ENCODE data around the gene GRIK4. TPM values are rescaled to one million over a fixed set of nuclear protein-coding genes. Genes with fewer than 3 reads are reported as not detected.
"Not testable (repeated sequence)": the region's sequence is repeated elsewhere in the genome, so short reads cannot be mapped to it uniquely, and the experiment has no call there.

Gene GRIK4
- total RNA-seq, 2 donors from 2014 or later, result 0.15 to 0.20 TPM

DNA sequence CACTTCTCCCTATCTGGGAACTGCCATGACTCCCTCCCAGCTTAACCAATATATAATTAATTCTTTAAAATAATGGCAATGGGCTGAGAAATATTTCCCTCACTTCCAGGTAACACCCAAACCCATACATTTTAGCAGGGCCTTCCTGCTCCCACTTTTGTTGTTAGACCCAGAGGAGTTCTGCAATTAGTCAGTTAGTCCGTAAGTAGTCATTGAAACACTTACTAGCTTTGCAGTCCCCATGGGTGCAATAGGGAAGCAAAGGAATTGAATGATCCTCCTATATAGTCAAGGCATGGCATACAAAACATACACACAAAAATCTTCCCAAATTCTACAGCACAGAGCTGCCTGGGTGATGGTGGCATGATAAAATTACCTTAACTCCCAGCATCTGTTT, 258.4 kb downstream of the GRIK4 start:
- ATAC-seq (no peak), DNase-seq (no peak)
- intact Hi-C loops (cut with DNase I, micrococcal nuclease), result no loop called here

DNA sequence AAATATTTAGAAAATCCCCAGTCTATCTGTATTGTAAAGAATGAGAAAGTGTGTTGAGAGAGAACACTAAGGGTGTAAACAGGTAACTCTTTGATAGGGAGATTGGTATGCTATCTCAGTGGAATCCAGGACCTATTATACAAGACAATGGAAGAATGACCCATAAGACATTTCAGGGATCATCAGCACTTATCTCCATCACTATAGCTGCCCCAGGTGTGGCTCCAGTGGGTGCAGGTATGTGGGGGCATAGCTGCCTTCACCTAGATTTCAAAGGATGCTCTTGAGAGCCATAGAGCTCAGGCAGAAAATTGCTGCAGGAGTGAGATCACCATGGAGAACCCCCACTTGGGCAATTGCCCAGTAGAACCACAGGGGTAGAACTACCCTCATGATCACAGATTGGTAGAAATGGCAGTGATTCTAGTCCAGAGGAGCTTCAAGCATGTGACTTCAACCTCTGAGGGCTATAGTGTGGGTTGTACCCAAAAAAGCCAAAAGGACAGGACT, 260.1 kb downstream of the GRIK4 start:
- intact Hi-C loops (cut with DNase I, micrococcal nuclease), result no loop called here
- ATAC-seq (no peak), DNase-seq (no peak)

DNA sequence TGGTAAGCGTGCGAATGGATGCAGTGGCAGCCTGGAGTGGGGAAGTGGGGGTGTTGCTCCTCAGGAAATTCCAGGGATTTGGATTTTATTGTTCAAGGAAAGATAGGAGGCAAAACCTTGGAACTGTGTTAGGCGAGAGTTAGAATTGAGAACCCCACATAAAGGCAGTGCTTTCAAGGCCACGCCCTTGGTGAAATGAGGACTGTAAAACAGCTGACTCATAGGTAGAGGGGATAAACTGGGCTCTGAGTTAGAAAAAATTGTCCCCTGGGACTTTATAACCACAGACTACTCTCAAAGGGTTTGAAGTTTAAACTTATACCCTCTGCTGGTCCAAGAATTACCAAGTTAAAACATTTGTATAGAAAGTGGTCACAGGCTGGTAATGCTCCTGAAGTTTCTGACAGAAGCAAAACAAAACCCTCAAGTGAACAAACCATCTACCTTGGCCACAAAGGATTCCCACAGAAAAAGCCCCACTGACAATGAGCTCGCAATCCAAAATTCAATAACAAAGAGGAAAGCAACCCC, 262.0 kb downstream of the GRIK4 start:
- peak; percentile 91 for ATAC-seq
- DNase-seq, result peak in 1 of 2 donors; percentile 8
- intact Hi-C loops (cut with DNase I, micrococcal nuclease), result no loop called here

DNA sequence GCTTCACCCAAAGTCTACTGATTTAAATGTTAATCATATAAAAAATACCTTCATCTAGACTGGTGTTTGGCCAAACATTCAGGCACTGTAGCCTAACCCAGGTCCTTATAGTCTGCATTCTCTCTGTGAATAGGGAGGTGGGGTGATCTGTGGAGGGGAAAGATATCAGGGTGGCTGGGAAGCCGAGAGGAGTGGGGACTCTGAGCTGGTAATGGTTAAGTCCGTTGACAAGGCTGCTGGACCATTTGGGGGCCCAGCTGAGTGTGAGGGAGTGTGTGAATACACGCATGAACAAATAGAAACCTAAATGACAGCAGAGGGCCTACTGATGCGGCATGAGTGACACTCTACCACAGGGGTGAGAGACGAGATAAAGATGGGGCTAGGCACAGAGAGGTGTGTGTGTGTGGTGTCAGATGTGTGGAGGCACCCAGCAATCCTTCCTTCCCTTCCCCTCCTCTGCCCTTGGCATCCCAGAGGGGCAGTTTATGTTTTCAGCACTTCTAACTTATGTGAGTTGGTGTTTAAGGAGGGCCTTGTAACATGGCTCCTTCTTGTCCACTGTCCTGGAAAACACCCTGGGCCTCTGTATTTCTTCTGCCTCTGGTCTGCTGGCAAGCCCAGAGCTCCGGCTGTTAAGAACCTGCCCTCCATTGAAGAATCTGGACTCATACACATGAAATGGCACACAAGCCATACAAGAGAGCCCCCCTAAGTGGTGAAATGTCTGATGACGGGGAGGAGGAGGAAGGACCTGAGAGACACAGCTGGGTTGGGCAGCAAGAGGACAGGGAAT, 263.2 kb downstream of the GRIK4 start:
- DNase-seq (no peak), ATAC-seq (no peak)
- intact Hi-C loops (cut with DNase I, micrococcal nuclease), result no loop called here

DNA sequence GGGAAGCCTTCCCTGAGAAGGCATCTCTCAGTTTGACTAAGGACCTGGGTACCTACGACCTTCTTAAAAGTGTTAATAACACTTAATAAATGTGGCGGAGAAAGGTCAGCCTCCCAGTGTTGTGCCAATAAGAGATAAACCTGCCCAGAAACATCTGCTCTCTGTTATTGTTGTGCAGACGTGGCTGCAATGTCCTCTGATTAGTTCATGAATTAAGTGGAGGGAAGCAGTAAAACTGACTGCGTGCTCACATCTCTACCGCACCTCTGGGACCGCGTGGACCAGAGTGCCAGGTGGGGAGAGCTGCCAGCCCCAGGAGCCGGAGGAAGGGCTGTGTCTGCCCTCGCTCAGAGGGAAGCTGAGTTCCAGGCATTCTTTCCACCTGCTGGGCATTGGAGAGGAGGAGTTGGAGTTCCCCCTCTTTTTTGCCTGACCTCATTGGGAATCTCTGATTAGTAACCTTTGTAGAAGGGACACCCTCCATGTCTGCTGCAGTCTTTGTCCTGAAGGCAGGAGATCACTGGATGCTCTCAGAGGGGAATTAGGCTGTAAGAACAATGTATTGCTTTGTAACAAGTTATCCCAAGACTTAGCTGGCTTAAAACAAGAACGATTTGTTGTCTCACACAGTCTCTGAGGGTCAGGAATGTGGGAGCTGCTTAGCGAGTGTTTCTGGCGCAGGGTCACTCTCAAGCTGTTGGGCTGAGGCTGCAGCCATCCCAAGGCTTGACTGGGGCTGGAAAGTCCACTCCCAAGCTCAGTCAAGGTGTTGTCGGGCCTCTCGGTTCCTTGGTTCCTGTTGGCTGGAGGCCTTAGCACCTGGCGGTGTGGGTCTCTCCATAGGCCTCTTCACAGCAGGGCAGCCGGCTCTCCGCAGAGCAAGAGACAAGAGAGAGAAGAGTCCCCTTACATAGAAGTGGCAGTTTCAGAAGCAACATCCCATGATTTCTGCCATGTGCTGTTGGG, 264.7 kb downstream of the GRIK4 start:
- ATAC-seq (no peak), DNase-seq (no peak)
- intact Hi-C loops (cut with DNase I, micrococcal nuclease), result no loop called here

DNA sequence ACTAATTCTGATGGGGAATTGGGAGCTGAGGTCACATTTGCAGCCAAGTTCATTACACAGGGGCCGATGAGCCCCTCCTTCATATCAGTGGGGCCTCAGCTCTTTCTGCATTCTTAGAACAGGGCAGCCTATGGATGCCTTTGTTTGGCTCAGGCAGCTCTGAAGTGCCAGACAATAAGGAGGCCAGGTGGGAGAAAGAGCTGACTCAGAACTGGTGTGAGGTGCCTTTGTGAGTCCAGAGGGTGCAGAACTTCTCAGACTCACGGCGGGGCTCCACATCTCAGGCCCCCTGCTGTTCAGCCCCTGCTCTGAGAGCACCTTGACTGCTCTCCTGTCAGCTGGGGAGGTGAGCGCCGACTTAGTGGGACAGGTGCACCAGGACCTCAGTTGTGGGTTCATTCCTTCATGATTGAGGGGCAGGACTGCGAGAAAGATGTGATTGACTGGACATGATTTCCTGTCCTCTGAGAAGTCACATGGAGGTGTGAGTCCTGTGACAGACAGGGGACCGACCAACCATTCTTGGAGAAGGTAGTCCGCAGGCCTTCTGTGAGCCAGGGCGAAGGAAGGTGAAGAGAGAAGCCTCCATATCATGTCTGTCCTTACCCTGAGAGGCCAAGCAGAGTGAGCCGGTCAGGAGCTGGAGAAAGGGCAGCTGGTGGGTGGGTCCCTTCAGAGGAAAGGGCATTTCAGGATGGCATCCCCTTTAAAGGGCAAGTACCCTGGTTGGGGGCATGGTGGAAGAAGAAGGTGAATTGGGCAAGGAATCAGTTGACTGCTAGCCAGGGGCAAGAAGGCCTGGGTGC, 267.3 kb downstream of the GRIK4 start:
- ATAC-seq (no peak), DNase-seq (no peak)
- intact Hi-C loops (cut with DNase I, micrococcal nuclease), result no loop called here

DNA sequence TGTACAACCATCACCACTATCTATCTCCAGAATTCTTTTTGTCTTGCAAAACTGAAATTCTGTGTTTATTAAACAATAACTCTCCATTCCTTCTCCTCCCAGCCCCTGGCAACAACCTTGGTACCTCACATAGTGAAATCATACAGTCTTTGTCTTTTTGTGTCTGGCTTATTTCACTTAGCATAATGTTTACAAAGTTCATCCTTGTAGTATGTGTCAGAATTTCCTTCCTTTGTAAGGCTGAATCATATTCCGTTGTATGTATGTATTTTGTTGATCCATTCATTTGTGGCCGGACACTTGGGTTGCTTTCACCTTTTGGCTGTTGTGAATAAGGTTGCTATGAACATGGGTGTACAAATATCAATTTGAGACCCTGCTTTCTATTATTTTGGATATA, 268.7 kb downstream of the GRIK4 start:
- no peak for DNase-seq
- intact Hi-C loops (cut with DNase I, micrococcal nuclease), result no loop called here
- ATAC-seq, result no peak

DNA sequence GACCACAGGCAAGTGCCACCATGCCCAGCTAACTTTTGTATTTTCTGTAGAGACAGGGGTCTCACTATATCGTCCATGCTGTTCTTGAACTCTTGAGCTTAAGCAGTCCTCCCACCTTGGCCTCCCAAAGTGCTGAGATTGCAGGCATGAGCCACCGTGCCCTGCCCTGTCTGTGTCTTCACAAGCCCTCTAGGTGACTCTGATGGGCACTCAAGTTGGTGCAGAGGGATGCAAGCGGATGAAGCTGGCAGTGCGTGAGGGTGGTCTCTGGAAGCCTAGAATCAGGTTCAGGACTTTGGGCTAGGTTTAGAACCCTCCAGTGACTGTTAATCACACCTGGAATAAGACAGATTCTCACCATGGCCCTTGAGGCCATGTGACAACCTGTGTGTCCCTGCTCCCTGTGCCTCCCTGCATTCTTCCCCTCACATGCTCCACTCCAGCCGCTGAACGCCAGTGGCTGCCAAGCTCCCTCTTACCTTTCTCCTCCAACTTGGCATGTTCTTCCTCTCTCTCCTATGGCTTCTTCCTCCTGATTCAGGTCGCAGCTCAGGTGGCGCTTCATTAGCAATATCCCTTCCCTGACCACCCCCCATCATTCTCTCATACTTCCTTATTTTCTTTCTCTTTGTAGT, 270.1 kb downstream of the GRIK4 start:
- intact Hi-C loops (cut with DNase I, micrococcal nuclease), result no loop called here
- no peak for DNase-seq
- ATAC-seq, result no peak

DNA sequence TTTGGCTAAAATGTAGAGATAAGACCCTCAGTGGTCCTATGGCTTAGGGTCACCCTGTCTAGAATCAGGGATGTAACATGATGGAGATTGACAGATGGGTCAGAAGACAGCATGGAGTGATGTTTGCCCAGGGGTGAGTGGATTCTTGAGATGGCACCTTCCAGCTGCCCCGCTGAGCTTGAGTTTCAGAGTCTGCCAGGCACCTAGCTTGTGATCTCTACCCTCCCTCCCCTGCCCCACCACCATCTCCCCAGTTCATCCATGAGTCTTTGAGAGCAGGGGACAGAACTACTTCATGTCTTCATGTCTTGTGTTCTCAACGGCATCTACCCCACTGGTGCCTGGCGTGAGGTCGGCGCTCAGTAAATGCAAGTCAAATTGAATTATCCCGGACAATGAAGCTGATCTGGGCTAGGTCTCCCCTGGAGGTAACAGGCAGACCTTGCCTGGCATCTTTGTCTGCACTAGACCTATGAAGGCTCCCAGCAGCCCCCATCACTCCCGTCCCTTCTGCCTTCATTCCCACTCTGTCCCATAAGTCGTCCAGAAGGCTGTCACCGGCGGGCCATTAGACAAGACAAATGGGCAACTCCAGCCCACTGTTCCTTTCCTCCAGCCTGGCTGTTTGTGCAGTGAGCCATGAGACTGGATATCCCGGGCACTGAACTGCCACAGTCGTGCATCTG, 273.2 kb downstream of the GRIK4 start:
- DNase-seq (no peak), ATAC-seq (no peak)
- intact Hi-C loops (cut with DNase I, micrococcal nuclease), result no loop called here

DNA sequence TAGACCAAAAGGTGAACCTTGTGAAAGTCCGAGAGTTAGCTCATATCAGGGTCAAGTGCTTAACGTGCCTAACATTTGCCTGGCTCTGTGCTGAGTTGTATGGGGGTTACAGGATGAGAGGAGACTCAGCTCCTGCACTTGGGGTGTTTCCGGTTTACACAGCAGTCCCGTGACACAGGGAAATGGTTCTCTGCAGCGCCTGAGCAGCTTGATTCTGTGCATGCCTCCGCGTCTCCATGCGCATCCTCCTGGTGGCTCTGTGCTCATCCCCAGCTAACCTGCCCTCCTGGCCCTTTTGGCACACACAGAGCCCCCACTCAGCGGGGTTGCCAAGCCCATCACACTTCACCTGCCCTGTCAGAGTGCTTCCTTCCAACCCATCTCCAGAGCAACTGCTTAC, 274.0 kb downstream of the GRIK4 start:
- intact Hi-C loops (cut with DNase I, micrococcal nuclease), result no loop called here
- no peak for DNase-seq
- ATAC-seq, result no peak

DNA sequence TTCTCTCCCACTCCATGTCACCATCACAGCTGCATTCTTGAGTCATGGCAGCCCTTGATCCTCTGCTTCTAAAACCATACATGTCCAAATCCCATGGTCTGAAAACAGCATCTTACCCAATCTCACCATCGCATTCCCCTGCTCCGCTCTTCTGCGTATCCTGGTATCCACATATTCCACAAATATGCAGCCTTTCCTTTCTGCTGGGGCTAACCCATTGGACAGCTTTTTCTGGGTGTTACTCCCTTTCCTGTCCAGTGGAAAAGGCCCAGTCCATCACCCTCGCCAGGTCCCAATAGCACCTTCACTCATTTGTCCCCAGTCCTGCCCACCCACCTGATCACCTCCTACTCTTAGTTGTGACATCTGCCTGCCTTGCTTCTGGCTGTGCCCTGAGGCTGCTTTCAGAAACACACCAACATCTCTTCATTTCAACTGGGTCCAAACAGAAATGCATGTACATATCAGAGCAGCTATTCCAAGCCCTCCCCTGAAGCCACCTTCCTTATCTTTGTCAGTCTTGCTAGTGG, 274.7 kb downstream of the GRIK4 start:
- ATAC-seq (no peak), DNase-seq (no peak)
- intact Hi-C loops (cut with DNase I, micrococcal nuclease), result no loop called here

DNA sequence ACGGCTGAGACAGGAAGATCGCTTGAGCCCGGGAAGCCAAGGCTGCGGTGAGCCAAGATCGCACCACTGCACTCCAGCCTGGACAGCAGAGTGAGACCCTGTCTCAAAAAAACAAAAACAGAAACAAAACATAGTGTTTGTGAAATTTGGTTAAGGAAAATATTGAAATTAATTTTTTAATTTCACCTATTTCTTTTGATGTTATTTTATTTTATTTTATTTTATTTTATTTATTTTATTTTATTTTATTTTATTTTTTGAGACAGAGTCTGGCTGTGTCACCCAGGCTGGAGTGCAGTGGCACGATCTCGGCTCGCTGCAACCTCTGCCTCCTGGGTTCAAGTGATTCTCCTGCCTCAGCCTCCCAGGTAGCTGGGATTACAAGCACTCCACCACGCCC, 275.7 kb downstream of the GRIK4 start:
- ATAC-seq; DNase-seq; intact Hi-C loops (cut with DNase I, micrococcal nuclease): not testable (repeated sequence)

DNA sequence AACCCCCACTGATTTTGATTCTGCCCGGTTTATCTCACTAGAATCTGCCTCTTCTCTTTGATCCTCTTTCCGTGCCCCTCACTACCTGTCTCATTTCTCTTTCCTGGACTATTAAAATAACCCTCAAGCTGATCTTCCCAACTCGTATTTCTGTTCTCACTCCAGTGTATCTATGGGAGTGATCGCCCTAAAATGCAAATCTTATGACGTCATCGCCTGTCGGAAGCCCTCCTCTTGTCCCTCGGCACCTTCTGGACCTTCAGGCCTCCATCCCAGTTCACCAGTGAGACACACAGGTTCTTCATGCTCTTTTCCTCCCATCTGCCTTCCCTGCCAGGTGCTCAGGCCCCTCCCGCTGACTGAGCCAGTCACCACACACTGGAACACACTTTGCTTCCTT, 277.8 kb downstream of the GRIK4 start:
- no peak for DNase-seq
- intact Hi-C loops (cut with DNase I, micrococcal nuclease), result no loop called here
- no peak for ATAC-seq

DNA sequence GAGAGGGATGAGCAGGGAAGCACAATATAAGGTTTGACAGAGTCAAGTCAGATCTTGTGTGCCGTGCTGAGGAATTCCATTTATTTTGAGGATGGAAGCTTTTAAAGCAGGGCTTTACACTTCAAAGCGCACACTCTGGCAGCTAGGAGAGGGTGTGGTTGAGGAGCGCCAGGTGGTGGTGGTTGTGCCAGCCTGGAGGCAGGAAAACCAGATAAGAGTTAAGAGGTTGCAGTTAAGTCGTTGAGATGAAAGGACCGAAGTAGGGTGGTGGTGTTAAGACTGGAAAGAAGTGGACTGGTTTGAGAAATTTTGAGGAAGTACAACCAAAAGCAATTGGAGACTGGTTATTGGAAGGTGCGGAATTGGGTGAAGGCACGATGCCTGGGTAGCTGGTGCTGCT, 280.8 kb downstream of the GRIK4 start:
- intact Hi-C loops (cut with DNase I, micrococcal nuclease), result no loop called here
- ATAC-seq, result peak; percentile 93
- peak in 1 of 2 donors; percentile 34 for DNase-seq

DNA sequence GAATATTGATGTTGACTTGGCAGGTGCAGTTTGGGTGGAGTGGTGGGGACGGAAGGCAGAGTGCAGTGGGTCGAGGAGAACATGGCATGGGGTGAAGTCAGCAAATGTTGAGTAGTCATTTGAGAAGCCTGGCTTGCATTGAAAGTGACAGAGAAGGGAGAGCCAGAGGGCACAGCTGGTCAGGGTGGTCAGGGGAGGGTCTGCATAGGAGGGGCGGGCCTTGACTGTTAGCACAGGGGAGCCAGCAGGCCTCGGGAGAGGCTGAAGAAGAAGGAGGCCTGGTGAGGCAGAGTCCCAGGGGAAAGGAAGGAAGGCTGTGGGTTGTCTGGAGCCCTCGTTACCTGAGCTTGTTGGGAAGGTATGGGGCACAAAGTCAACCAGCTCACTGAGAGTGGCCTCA, 281.6 kb downstream of the GRIK4 start:
- DNase-seq, result no peak
- intact Hi-C loops (cut with DNase I, micrococcal nuclease), result no loop called here
- ATAC-seq, result no peak

DNA sequence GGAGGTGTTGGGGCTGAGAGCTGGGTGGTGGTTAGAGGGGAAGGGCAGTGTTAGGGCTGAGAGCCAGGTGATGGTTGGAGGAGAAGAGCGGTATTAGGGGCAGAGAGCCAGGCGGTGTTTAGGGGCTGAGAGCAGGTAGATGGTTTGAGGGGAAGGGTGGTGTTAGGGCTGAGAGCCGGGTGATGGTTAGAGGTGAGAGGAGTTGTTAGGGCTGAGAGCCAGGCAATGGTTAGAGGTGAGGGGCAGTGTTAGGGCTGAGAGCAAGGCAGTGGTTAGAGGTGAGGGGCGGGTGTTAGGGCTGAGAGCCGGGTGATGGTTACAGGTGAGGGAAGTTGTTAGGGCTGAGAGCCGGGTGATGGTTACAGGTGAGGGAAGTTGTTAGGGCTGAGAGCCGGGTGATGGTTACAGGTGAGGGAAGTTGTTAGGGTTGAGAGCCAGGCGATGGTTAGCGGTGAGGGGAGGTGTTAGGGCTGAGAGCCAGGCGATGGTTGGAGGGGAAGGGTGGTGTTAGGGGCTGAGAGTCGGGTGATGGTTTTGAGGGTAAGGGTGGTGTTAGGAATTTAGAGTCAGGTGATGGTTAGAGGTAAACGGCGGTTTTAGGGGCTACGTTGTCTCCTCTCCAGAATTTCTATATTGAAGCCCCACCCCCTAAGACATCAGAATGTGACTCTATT, 282.4 kb downstream of the GRIK4 start:
- no peak for DNase-seq
- intact Hi-C loops (cut with DNase I, micrococcal nuclease), result no loop called here
- no peak for ATAC-seq

DNA sequence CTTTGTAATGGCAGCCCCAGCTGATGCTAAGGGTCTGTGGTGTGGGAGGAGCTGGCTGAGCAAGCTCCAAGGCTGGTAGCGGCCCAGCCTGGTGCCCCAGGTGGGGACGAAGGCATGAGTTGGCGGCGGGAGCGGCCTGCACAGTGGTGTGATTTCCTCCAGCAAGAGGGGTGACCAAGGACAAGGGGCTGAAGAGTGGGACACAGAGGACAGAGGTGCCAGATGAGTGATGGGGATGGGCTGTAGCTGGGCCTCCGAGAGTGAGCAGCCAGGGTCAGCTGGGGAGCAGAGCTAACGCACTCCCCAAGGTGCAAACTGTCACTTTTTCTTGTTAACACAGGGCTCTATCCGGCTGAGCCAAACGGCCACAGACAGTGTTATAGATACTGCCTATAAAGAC, 283.2 kb downstream of the GRIK4 start:
- ATAC-seq (no peak), DNase-seq (no peak)
- intact Hi-C loops (cut with DNase I, micrococcal nuclease), result no loop called here
